GM23248 (cell line): ENCODE data around the gene GRIN2D. TPM values are rescaled to one million over a fixed set of nuclear protein-coding genes. Genes with fewer than 3 reads are reported as not detected.
"Not testable (repeated sequence)": the region's sequence is repeated elsewhere in the genome, so short reads cannot be mapped to it uniquely, and the experiment has no call there.

ENCODE experiments used
- DNase-seq: peaks from one replicate; pipeline ENCODE4 v3.0.0-alpha.2; 2015
- H2AFZ ChIP-seq: fragments of 200-600 bp; sonication (generic); 2 replicates; pipeline ENCODE4 v1.6.1; 2016; ENCODE audit warnings: antibody characterized with exemption
- H3F3A ChIP-seq: fragments of 200-600 bp; sonication (generic); 2 replicates; pipeline ENCODE4 v1.6.1; 2016; ENCODE audit warnings: mild to moderate bottlenecking, antibody characterized with exemption, mixed run types; ENCODE audit not compliant: insufficient read depth
- H3K27ac ChIP-seq: fragments of 200-600 bp; sonication (generic); 2 replicates; pipeline ENCODE4 v1.5.1; 2016; ENCODE audit warnings: mild to moderate bottlenecking
- H3K27me3 ChIP-seq: fragments of 200-600 bp; sonication (generic); replicated peaks from 2 replicates; pipeline ENCODE4 v1.6.1; 2016; ENCODE audit warnings: mild to moderate bottlenecking; ENCODE audit not compliant: insufficient read depth
- H3K36me3 ChIP-seq: fragments of 200-600 bp; sonication (generic); 2 replicates; pipeline ENCODE4 v1.6.1; 2016; ENCODE audit warnings: low read depth, mild to moderate bottlenecking
- H3K4me1 ChIP-seq: fragments of 200-600 bp; sonication (generic); 2 replicates; pipeline ENCODE4 v1.6.1; 2016; ENCODE audit warnings: mild to moderate bottlenecking; ENCODE audit not compliant: insufficient read depth
- H3K4me2 ChIP-seq: fragments of 200-600 bp; sonication (generic); one replicate; pipeline ENCODE4 v1.6.1; 2016; ENCODE audit warnings: mild to moderate bottlenecking; ENCODE audit not compliant: unreplicated experiment
- H3K4me3 ChIP-seq: fragments of 200-600 bp; sonication (generic); 2 replicates; pipeline ENCODE4 v1.5.1; 2016; ENCODE audit warnings: mild to moderate bottlenecking
- H3K79me2 ChIP-seq: fragments of 200-600 bp; sonication (generic); 2 replicates; pipeline ENCODE4 v1.6.1; 2016; ENCODE audit warnings: mild to moderate bottlenecking; ENCODE audit not compliant: insufficient read depth
- H3K9ac ChIP-seq: fragments of 200-600 bp; sonication (generic); 2 replicates; pipeline ENCODE4 v1.6.1; 2016; ENCODE audit warnings: mild to moderate bottlenecking
- H3K9me2 ChIP-seq: fragments of 200-600 bp; sonication (generic); 2 replicates; pipeline ENCODE4 v1.6.1; 2016; ENCODE audit warnings: mixed run types, mild to moderate bottlenecking, moderate library complexity; ENCODE audit not compliant: insufficient read depth
- H3K9me3 ChIP-seq: fragments of 200-600 bp; sonication (generic); one replicate; pipeline ENCODE4 v1.6.1; 2017; ENCODE audit warnings: low read depth
- H4K20me1 ChIP-seq: fragments of 200-600 bp; sonication (generic); 2 replicates; pipeline ENCODE4 v1.6.0; 2016; ENCODE audit not compliant: insufficient read depth
- EZH2 ChIP-seq: fragments of 200-600 bp; sonication (generic); IDR thresholded peaks from 2 replicates; pipeline ENCODE4 v1.6.1; 2018; ENCODE audit warnings: antibody characterized with exemption, mild to moderate bottlenecking; ENCODE audit not compliant: insufficient read depth, poor library complexity, severe bottlenecking
- EZH2phosphoT487 ChIP-seq: fragments of 200-600 bp; sonication (generic); IDR thresholded peaks from 2 replicates; pipeline ENCODE4 v1.6.1; 2018; ENCODE audit warnings: antibody characterized with exemption, moderate library complexity, mild to moderate bottlenecking, low read depth; ENCODE audit not compliant: insufficient read depth
- WGBS, 2 experiments: methylation state at CpG; one replicate each; pipeline ENCODE4 v1.1.6; 2015 to 2017; ENCODE audit warnings: low lambda C conversion rate in 2 of 2, low coverage in 1 of 2; ENCODE audit errors: missing lambda C conversion rate in 2 of 2; 5-methylcytosine and 5-hydroxymethylcytosine counted together
- in situ Hi-C: fragments of 300-500 bp; cut with MboI; formaldehyde crosslinking; loops from 2 replicates; pipeline ENCODE4 v1.15.0; 2020
- polyA plus RNA-seq: library from polyadenylated mRNA; unstranded; fragments of >200 nt; fragmentation: Nextera tagmentation; extraction: Ambion mirVana; gene quantifications from 2 replicates; pipeline ENCODE4 v1.2.1, GENCODE V29; 2016
- total RNA-seq: library from RNA; depleted of rRNA; stranded (reverse); fragments of >200 nt; shearing (Covaris generic); gene quantifications from 2 replicates; pipeline ENCODE4 v1.2.3, GENCODE V29; 2014

Gene GRIN2D
- total and polyA plus RNA-seq, 2 experiments from 2014 or later = 0.10 to 0.54 TPM

DNA sequence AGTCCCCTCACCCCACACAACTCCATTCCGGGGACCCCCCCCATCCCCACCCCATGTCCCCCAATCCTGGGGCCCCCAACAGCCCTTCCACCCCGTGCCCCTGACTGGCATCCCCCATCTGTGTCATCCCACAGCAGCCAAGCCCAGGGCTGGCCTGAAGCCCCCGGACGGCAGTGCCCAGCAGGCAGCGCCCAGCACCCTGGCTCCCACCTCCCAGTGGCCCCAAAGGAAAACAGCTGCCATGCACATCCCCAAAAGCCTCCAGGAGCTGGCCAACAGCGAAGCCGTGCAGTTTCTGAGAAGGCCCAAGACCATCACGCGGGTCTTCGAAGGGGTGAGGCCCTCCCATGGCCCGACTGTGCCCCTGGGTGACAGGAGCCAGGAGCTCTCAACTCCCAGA, 27.9 kb upstream of the GRIN2D start:
- H3K36me3 ChIP-seq = no peaks in the 10 kb centered on the region
- no peak for DNase-seq
- in situ Hi-C loops = no loop called here
- H3K4me3 ChIP-seq = no peak overlapping the region
- TF ChIP-seq EZH2phosphoT487 = no peak
- TF ChIP-seq EZH2 = no peak
- H3K4me1 ChIP-seq = no peaks in the 10 kb centered on the region
- H3F3A ChIP-seq = no peaks in the 10 kb centered on the region
- no peak overlapping the region for H2AFZ ChIP-seq
- WGBS, 2 experiments = 87 to 93% methylated on average over 8 to 11 of the region's 11 CpGs
- no peak overlapping the region for H3K4me2 ChIP-seq
- no peaks in the 10 kb centered on the region for H3K27me3 ChIP-seq
- H4K20me1 ChIP-seq = no peaks in the 10 kb centered on the region
- no peaks in the 10 kb centered on the region for H3K79me2 ChIP-seq
- H3K9me2 ChIP-seq = no peaks in the 10 kb centered on the region
- H3K9me3 ChIP-seq = no peaks in the 10 kb centered on the region
- H3K27ac ChIP-seq = no peak overlapping the region
- H3K9ac ChIP-seq = no peak overlapping the region

DNA sequence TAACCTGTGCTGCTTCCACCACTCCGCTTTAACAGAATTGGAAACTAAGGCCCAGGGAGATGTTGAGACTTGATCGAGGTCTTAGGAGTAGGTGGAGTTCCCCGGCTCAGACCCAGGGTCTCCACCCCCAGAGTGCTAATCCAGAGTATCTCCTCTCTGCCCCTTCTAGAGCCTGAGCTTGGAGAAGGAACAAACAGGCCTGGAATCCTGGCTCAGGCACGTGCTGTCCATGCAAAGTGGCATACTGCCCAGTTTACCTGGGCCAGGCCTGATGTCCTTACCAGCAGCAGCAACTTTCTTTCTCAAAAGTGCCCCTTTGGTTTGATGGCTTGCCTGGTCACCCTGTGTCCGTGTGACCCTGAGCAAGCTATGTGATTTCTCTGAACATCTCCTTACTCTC, 25.6 kb upstream of the GRIN2D start:
- no peak for TF ChIP-seq EZH2phosphoT487
- no peak for TF ChIP-seq EZH2

DNA sequence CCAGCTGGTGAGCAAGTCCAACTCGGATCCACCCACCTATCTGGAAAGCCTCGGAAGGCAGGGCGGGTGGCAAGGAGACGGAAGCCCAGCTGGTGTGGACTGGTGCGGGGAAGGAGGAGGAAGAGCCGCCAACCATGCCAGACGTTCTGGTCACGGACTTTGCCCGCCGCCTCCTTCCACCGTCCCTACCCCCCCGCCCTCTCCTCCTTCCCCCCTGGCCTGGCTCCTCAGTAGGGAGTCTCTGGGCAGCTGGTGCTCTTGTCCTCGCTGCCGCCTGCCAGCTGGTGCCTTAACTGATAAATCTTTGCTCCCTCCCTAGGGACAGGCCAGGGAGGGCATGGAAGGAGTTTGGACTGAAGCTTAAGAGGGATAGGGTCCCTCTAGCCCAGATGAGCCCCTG, 24.5 kb upstream of the GRIN2D start:
- no peak overlapping the region for H3K4me2 ChIP-seq
- in situ Hi-C loops = no loop called here
- WGBS, 2 experiments = 54 to 77% methylated on average over 10 to 14 of the region's 14 CpGs
- no peak overlapping the region for H2AFZ ChIP-seq
- H3K79me2 ChIP-seq = no peaks in the 10 kb centered on the region
- H3K27me3 ChIP-seq = no peaks in the 10 kb centered on the region
- no peak for DNase-seq
- no peaks in the 10 kb centered on the region for H3K4me1 ChIP-seq
- no peak overlapping the region for H3K27ac ChIP-seq
- H3K4me3 ChIP-seq = no peak overlapping the region
- H3K9me3 ChIP-seq = no peaks in the 10 kb centered on the region
- no peak for TF ChIP-seq EZH2phosphoT487
- TF ChIP-seq EZH2 = no peak
- no peaks in the 10 kb centered on the region for H3F3A ChIP-seq
- no peak overlapping the region for H3K9ac ChIP-seq
- no peaks in the 10 kb centered on the region for H4K20me1 ChIP-seq
- H3K9me2 ChIP-seq = no peaks in the 10 kb centered on the region
- no peaks in the 10 kb centered on the region for H3K36me3 ChIP-seq

More for the DNA sequence above, 25.6 kb upstream of the GRIN2D start:
- Histone ChIP-seq H3K36me3 (no peaks in the 10 kb centered on the region), H3K4me2 (no peak overlapping the region), H3K9me3 (no peaks in the 10 kb centered on the region), H3K27ac (no peak overlapping the region), H4K20me1 (no peaks in the 10 kb centered on the region), H3K4me1 (no peaks in the 10 kb centered on the region), H3K9ac (no peak overlapping the region), H3F3A (no peaks in the 10 kb centered on the region), H2AFZ (no peak overlapping the region), H3K9me2 (no peaks in the 10 kb centered on the region), H3K27me3 (no peaks in the 10 kb centered on the region), H3K4me3 (no peak overlapping the region), H3K79me2 (no peaks in the 10 kb centered on the region)
- WGBS, 2 experiments = 59 to 65% methylated on average over 5 of the region's 5 CpGs
- in situ Hi-C loops = no loop called here
- no peak for DNase-seq

DNA sequence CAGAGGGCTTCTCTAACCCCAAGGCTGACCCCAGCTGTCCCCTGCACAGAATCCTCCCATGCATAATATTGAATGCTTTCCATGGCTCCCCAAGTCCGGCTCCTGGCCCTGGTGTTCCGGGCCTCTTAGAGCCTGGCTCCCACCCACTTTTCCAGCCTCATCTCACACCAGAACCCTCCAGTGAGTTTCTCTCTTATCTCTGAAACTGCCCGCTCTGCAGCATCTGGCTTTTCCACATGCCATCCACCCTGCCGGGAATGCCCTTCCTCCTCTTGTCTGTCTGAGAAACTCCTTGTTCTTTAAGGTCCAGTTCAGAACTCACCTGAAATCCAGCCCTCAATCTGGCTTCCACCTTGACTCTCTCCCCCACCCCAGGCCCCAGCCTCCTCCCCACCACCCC, 22.5 kb upstream of the GRIN2D start:
- Histone ChIP-seq H3K4me1 (no peaks in the 10 kb centered on the region), H3K27ac (no peak overlapping the region), H3K27me3 (no peaks in the 10 kb centered on the region), H3K9ac (no peak overlapping the region), H3K9me2 (no peaks in the 10 kb centered on the region), H2AFZ (no peak overlapping the region), H3K4me2 (no peak overlapping the region), H3F3A (no peaks in the 10 kb centered on the region), H3K9me3 (no peaks in the 10 kb centered on the region), H3K79me2 (no peaks in the 10 kb centered on the region), H4K20me1 (no peaks in the 10 kb centered on the region), H3K36me3 (no peaks in the 10 kb centered on the region), H3K4me3 (no peak overlapping the region)
- TF ChIP-seq EZH2phosphoT487 (no peak), EZH2 (no peak)
- WGBS, 2 experiments = 79 to 87% methylated on average over 3 to 4 of the region's 4 CpGs
- in situ Hi-C loops = no loop called here
- no peak for DNase-seq

DNA sequence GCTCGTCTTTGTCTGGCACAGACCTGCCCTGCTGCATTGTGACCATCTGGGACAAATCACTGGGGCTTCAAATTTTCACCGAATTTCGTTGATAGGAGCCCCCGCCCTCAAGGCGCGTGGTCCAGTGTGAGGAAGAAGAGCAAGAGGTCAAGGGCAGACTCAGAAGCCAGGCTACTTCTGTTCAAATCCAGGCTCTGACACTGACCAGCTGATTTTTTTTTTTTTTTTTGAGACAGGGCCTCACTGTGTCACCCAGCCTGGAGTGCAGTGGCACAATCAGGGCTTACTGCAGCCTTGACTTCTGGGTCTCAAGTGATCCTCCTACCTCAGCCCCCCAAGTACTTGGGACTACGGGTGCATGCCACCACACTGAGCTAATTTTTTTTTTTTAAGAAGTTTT, 22.1 kb upstream of the GRIN2D start:
- WGBS, 2 experiments = 45 to 56% methylated on average over 7 of the region's 7 CpGs

GRCh38 chr19:48371771-48372170, 21.7 kb upstream of the GRIN2D start:
- H3F3A ChIP-seq, H3K4me3 ChIP-seq, H2AFZ ChIP-seq, H3K4me1 ChIP-seq, DNase-seq, H3K27ac ChIP-seq, H3K9ac ChIP-seq, H3K36me3 ChIP-seq, H4K20me1 ChIP-seq, in situ Hi-C loops, H3K27me3 ChIP-seq, H3K79me2 ChIP-seq, H3K9me3 ChIP-seq, H3K9me2 ChIP-seq, H3K4me2 ChIP-seq: not testable (repeated sequence)
- 89% methylated on average over 5 of the region's 5 CpGs for WGBS, 2 experiments

More for the DNA sequence above, 22.1 kb upstream of the GRIN2D start:
- no peaks in the 10 kb centered on the region for H3K4me1 ChIP-seq
- TF ChIP-seq EZH2phosphoT487 = no peak
- no peak for TF ChIP-seq EZH2
- no peak for DNase-seq
- H3F3A ChIP-seq = no peaks in the 10 kb centered on the region
- no peak overlapping the region for H3K27ac ChIP-seq
- in situ Hi-C loops = no loop called here
- no peaks in the 10 kb centered on the region for H3K27me3 ChIP-seq
- no peaks in the 10 kb centered on the region for H3K79me2 ChIP-seq
- no peaks in the 10 kb centered on the region for H3K9me2 ChIP-seq
- no peak overlapping the region for H2AFZ ChIP-seq
- H3K36me3 ChIP-seq = no peaks in the 10 kb centered on the region
- no peak overlapping the region for H3K4me3 ChIP-seq
- no peaks in the 10 kb centered on the region for H4K20me1 ChIP-seq
- no peak overlapping the region for H3K9ac ChIP-seq
- H3K9me3 ChIP-seq = no peaks in the 10 kb centered on the region
- no peak overlapping the region for H3K4me2 ChIP-seq
